ENCODE measurements around the gene MED29. TPM values are rescaled to one million over a fixed set of nuclear protein-coding genes. Genes with fewer than 3 reads are reported as not detected.

Gene MED29
- total and polyA plus RNA-seq, 2 of the 13 experiments (the other 11 are each of a cell fraction or from before 2014, with no cell fraction given): 14.0 to 19.7 TPM

DNA sequence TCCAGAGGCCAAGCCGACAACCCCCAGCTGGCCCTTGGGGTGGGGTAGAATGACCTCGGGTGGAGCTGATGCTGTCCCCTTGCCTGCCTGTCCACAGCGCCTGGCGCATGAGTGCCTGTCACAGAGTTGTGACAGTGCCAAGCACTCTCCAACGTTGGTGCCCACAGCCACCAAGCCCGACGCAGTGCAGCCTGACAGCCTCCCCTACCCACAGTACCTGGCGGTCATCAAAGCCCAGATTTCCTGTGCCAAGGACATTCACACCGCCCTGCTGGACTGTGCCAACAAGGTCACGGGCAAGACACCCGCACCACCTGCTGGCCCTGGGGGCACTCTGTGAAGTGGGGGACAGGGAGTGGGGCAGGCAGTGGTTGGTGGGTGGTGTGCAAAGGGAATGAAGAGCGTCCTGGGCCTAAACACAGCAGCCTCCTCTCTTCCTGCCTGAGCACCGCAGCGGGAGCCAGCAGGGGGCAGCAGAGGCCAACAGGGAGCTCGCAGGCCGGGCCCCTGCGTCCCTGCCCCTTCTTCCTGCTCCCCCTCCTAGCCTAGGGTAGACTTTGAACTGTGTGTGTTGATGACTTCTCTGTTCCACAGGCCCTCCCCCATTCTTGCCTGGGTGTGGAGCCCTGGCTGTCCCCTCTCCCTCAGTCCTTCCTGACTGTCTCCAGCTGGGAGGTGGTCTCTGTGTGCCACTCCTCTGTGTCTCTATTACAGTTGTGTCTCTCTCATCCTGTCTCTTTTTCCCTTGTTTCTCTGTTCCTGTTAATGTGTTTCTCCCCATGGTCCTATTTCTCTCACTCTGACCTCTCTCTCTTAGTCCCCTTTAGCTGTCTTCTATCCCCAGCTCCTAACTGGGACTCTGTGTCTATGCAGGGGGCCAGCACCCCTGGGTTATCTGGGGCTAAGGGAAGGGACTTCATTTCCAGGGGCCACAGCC lies 6.5 kb downstream of the MED29 start (continued):
- TF ChIP-seq, protein P1, sequence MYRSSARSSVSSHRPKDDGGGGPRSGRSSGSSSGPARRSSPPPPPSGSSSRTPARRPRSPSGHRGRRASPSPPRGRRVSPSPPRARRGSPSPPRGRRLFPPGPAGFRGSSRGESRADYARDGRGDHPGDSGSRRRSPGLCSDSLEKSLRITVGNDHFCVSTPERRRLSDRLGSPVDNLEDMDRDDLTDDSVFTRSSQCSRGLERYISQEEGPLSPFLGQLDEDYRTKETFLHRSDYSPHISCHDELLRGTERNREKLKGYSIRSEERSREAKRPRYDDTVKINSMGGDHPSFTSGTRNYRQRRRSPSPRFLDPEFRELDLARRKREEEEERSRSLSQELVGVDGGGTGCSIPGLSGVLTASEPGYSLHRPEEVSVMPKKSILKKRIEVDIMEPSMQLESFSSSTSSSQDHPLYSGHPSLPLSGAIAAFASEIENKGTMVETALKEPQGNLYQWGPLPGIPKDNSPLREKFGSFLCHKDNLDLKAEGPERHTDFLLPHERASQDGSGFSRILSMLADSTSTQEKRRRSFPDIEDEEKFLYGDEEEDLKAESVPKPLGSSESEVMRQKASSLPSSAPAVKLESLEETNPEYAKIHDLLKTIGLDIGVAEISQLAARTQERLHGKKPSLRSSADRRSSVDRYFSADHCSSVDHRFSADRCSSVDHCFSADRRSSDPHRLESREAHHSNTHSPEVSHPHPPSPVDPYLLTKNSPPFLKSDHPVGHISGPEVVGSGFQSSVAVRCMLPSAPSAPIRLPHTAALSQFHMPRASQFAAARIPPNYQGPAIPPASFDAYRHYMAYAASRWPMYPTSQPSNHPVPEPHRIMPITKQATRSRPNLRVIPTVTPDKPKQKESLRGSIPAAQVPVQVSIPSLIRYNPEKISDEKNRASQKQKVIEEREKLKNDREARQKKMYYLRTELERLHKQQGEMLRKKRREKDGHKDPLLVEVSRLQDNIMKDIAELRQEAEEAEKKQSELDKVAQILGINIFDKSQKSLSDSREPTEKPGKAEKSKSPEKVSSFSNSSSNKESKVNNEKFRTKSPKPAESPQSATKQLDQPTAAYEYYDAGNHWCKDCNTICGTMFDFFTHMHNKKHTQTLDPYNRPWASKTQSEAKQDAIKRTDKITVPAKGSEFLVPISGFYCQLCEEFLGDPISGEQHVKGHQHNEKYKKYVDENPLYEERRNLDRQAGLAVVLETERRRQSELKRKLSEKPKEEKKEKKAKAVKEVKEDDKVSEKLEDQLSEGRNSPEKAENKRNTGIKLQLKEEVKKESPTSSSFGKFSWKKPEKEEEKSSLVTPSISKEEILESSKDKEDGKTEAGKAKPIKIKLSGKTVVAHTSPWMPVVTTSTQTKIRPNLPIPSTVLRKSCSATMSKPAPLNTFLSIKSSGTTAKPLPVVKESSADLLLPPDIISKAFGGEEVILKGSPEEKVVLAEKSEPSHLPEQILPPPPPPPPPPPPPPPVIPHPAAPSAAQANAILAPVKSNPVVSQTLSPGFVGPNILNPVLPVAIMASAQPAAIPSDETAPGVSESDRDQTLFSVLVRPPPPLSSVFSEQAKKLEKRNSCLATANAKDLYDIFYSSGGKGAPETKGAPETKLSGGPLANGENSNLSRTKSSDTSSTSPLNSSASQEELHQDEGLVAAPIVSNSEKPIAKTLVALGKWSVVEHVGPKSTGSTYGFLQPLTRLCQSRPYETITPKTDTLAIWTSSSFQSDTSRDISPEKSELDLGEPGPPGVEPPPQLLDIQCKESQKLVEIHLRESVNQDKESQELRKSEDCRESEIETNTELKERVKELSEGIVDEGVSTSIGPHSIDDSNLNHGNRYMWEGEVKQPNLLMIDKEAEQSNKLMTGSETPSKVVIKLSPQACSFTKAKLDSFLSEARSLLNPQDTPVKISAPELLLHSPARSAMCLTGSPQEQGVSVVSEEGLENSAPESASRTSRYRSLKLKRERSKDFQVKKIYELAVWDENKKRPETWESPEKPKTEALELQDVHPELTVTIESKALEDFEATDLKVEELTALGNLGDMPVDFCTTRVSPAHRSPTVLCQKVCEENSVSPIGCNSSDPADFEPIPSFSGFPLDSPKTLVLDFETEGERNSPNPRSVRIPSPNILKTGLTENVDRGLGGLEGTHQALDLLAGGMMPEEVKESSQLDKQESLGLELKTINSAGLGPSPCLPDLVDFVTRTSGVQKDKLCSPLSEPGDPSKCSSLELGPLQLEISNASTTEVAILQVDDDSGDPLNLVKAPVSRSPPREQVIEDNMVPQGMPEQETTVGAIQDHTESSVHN (CRISPR knock-in tag; IDR thresholded peaks at IDR 0.05): no peak
- TF ChIP-seq KLF16 (CRISPR knock-in tag; IDR thresholded peaks at IDR 0.05): peak in 1 of 2 experiments; percentile 75; a peak in 1 of 4 replicates
- TF ChIP-seq SIN3B (IDR thresholded peaks at IDR 0.05; ENCODE audit: low read length): no peak
- TF ChIP-seq ZNF382 (CRISPR knock-in tag; IDR thresholded peaks at IDR 0.05; ENCODE audit: borderline replicate concordance): no peak
- TF ChIP-seq, protein P2, sequence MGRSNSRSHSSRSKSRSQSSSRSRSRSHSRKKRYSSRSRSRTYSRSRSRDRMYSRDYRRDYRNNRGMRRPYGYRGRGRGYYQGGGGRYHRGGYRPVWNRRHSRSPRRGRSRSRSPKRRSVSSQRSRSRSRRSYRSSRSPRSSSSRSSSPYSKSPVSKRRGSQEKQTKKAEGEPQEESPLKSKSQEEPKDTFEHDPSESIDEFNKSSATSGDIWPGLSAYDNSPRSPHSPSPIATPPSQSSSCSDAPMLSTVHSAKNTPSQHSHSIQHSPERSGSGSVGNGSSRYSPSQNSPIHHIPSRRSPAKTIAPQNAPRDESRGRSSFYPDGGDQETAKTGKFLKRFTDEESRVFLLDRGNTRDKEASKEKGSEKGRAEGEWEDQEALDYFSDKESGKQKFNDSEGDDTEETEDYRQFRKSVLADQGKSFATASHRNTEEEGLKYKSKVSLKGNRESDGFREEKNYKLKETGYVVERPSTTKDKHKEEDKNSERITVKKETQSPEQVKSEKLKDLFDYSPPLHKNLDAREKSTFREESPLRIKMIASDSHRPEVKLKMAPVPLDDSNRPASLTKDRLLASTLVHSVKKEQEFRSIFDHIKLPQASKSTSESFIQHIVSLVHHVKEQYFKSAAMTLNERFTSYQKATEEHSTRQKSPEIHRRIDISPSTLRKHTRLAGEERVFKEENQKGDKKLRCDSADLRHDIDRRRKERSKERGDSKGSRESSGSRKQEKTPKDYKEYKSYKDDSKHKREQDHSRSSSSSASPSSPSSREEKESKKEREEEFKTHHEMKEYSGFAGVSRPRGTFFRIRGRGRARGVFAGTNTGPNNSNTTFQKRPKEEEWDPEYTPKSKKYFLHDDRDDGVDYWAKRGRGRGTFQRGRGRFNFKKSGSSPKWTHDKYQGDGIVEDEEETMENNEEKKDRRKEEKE (IDR thresholded peaks at IDR 0.05): no peak
- TF ChIP-seq, protein P3, sequence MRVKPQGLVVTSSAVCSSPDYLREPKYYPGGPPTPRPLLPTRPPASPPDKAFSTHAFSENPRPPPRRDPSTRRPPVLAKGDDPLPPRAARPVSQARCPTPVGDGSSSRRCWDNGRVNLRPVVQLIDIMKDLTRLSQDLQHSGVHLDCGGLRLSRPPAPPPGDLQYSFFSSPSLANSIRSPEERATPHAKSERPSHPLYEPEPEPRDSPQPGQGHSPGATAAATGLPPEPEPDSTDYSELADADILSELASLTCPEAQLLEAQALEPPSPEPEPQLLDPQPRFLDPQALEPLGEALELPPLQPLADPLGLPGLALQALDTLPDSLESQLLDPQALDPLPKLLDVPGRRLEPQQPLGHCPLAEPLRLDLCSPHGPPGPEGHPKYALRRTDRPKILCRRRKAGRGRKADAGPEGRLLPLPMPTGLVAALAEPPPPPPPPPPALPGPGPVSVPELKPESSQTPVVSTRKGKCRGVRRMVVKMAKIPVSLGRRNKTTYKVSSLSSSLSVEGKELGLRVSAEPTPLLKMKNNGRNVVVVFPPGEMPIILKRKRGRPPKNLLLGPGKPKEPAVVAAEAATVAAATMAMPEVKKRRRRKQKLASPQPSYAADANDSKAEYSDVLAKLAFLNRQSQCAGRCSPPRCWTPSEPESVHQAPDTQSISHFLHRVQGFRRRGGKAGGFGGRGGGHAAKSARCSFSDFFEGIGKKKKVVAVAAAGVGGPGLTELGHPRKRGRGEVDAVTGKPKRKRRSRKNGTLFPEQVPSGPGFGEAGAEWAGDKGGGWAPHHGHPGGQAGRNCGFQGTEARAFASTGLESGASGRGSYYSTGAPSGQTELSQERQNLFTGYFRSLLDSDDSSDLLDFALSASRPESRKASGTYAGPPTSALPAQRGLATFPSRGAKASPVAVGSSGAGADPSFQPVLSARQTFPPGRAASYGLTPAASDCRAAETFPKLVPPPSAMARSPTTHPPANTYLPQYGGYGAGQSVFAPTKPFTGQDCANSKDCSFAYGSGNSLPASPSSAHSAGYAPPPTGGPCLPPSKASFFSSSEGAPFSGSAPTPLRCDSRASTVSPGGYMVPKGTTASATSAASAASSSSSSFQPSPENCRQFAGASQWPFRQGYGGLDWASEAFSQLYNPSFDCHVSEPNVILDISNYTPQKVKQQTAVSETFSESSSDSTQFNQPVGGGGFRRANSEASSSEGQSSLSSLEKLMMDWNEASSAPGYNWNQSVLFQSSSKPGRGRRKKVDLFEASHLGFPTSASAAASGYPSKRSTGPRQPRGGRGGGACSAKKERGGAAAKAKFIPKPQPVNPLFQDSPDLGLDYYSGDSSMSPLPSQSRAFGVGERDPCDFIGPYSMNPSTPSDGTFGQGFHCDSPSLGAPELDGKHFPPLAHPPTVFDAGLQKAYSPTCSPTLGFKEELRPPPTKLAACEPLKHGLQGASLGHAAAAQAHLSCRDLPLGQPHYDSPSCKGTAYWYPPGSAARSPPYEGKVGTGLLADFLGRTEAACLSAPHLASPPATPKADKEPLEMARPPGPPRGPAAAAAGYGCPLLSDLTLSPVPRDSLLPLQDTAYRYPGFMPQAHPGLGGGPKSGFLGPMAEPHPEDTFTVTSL (CRISPR knock-in tag; IDR thresholded peaks at IDR 0.05; ENCODE audit: borderline replicate concordance): no peak
- TF ChIP-seq ZNF496 (CRISPR knock-in tag; IDR thresholded peaks at IDR 0.05; ENCODE audit: insufficient replicate concordance): no peak
- TF ChIP-seq SCMH1 (CRISPR knock-in tag; IDR thresholded peaks at IDR 0.05; ENCODE audit: borderline replicate concordance): no peak
- TF ChIP-seq JUN (CRISPR knock-in tag; IDR thresholded peaks at IDR 0.05): peak; percentile 55; the same call in 1 of the 2 replicates
- no peak for TF ChIP-seq ZNF558 (CRISPR knock-in tag; IDR thresholded peaks at IDR 0.05; ENCODE audit: borderline replicate concordance)

Measured in HepG2 (cell line).